Stomach (tissue), 9 donors: ENCODE measurements around the gene PRKX. TPM values are rescaled to one million over a fixed set of nuclear protein-coding genes. Genes with fewer than 3 reads are reported as not detected.

Experiments
- DNase-seq, 2 donors: peaks; one replicate each; pipeline versions ENCODE4 v3.0.0 to v3.0.0-alpha.2; 2013 to 2019
- H3K27ac ChIP-seq, 5 donors: fragments of 200-600 bp in 4 of 5; sonication (generic) in 4 of 5; one replicate each; pipeline ENCODE4 v1.5.1; 2013 to 2019; ENCODE audit warnings: mild to moderate bottlenecking in 1 of 5, moderate library complexity in 1 of 5
- H3K27me3 ChIP-seq, 3 donors: fragments of 200-600 bp; sonication (generic); one replicate each; pipeline ENCODE4 v1.5.1; 2017 to 2019; ENCODE audit warnings: mixed run types in 1 of 3
- H3K36me3 ChIP-seq, 4 donors: fragments of 200-600 bp; sonication (generic); 1 replicate in 3 of 4; 2 replicates in 1 of 4; pipeline ENCODE4 v1.5.1; 2016 to 2019
- H3K4me1 ChIP-seq, 4 donors: fragments of 200-600 bp; sonication (generic); one replicate each; pipeline ENCODE4 v1.5.1; 2016 to 2019
- H3K4me3 ChIP-seq, 4 donors: fragments of 200-600 bp; sonication (generic) in 3 of 4; one replicate each; pipeline ENCODE4 v1.5.1; 2016 to 2019; ENCODE audit warnings: mild to moderate bottlenecking in 1 of 4
- H3K9me3 ChIP-seq, 4 donors: fragments of 200-600 bp; sonication (generic); one replicate each; pipeline ENCODE4 v1.5.1; 2016 to 2019
- EP300 ChIP-seq: sonication (generic); formaldehyde crosslinking; IDR thresholded peaks from one replicate; pipeline ENCODE4 v1.6.1; 2017; ENCODE audit warnings: antibody characterized with exemption
- POLR2A ChIP-seq, 4 donors: fragments of 450-650 bp; IDR thresholded peaks; one replicate each; pipeline ENCODE4 v1.6.1; 2016; ENCODE audit warnings: antibody characterized with exemption in 4 of 4, control low read depth in 2 of 4, mild to moderate bottlenecking in 1 of 4, moderate library complexity in 1 of 4
- POLR2AphosphoS5 ChIP-seq, 3 donors: sonication (generic); formaldehyde crosslinking; IDR thresholded peaks; one replicate each; pipeline ENCODE4 v1.6.1; 2016; ENCODE audit warnings: antibody characterized with exemption in 3 of 3
- WGBS, 5 donors: extraction: QIAGEN DNeasy Blood & Tissue Kit in 3 of 5; methylation state at CpG; one replicate each; pipeline versions ENCODE4 v1.1.5 to v1.1.7; 2013 to 2018; 5-methylcytosine and 5-hydroxymethylcytosine counted together
- intact Hi-C: fragments of 100-400 bp; cut with DNase I; formaldehyde crosslinking; loops from one replicate; pipeline ENCODE4 v1.15.1; 2023; ENCODE audit warnings: low total_unique reads
- polyA plus RNA-seq, 3 donors: library from polyadenylated mRNA; stranded (reverse); fragments of 200-250 nt; gene quantifications; one replicate each; pipeline ENCODE4 v1.2.3, GENCODE V29; 2013
- total RNA-seq, 5 donors: library from RNA; depleted of rRNA; stranded (reverse); fragments of >200 nt; gene quantifications; one replicate each; pipeline versions ENCODE4 v1.1.0 to v1.2.3, GENCODE V29; 2014 to 2016
- TF ChIP-seq, protein P1 (sequence below), 7 experiments: fragments of 450-650 bp in 4 of 7; fragments of 200-600 bp in 3 of 7; sonication (generic) in 3 of 7; IDR thresholded peaks; one replicate each; pipeline ENCODE4 v1.5.1; 2016 to 2019; ENCODE audit warnings: antibody characterized with exemption in 7 of 7, control low read depth in 2 of 7, mild to moderate bottlenecking in 1 of 7
- donor health status: healthy with polysubstance abuse.
- donor health status: Bipolar disorder and iron deficiency.
- donor health status: healthy.

The PRKX gene
- total and polyA plus RNA-seq, 8 donors = 2.4 to 56.5 (median 8.7) TPM

DNA sequence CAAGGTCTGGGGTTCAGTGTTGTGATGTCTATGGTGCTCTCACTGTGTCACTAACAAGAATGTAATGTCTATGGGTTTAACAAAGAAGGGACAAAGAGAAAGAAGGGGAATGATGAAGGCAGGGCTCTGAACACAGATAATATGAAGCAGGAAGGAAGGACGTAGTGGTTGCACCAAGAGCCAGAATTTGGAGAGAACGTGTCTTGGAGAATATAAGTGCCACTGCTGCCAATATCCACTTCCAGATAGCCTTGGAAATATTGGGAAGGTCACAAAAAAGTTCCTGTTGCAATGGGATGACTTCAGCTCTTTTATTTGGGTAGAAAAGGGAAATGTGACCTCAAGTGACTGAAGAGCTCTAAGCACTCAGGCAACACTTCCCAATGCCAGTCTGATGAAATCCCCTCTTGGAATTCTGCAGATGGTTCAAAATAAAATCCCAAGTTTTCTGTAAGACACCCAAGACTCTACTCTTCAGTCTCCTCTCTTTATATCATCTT, 131.8 kb downstream of the PRKX start:
- Histone ChIP-seq H3K4me3 (no peak overlapping the region), H3K4me1 (no peaks in the 10 kb centered on the region), H3K9me3 (peaks cover 0 to 3% (median 0%) of the 10 kb centered on the region in 4 donors), H3K27ac (no peak overlapping the region), H3K36me3 (no peaks in the 10 kb centered on the region), H3K27me3 (no peaks in the 10 kb centered on the region)
- WGBS, 5 donors = 40 to 80% (median 73%) methylated on average over 1 to 2 of the region's 2 CpGs
- TF ChIP-seq EP300 (no peak), POLR2AphosphoS5 (IDR thresholded peaks at IDR 0.05) (no peak), POLR2A (IDR thresholded peaks at IDR 0.05) (no peak)
- TF ChIP-seq, protein P1, sequence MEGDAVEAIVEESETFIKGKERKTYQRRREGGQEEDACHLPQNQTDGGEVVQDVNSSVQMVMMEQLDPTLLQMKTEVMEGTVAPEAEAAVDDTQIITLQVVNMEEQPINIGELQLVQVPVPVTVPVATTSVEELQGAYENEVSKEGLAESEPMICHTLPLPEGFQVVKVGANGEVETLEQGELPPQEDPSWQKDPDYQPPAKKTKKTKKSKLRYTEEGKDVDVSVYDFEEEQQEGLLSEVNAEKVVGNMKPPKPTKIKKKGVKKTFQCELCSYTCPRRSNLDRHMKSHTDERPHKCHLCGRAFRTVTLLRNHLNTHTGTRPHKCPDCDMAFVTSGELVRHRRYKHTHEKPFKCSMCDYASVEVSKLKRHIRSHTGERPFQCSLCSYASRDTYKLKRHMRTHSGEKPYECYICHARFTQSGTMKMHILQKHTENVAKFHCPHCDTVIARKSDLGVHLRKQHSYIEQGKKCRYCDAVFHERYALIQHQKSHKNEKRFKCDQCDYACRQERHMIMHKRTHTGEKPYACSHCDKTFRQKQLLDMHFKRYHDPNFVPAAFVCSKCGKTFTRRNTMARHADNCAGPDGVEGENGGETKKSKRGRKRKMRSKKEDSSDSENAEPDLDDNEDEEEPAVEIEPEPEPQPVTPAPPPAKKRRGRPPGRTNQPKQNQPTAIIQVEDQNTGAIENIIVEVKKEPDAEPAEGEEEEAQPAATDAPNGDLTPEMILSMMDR (IDR thresholded peaks at IDR 0.05) = no peak
- DNase-seq = no peak
- intact Hi-C loops = no loop called here

GRCh38 chrX:3577551-3577950, 135.9 kb downstream of the PRKX start:
- no peaks in the 10 kb centered on the region for H3K36me3 ChIP-seq
- H3K9me3 ChIP-seq = peaks cover 0 to 3% (median 0%) of the 10 kb centered on the region in 4 donors
- intact Hi-C loops = no loop called here
- H3K4me3 ChIP-seq = no peak overlapping the region
- H3K27ac ChIP-seq = no peak overlapping the region
- 64 to 78% (median 71%) methylated on average over 1 of the region's 1 CpG for WGBS, 5 donors
- no peaks in the 10 kb centered on the region for H3K4me1 ChIP-seq
- TF ChIP-seq EP300 = no peak
- TF ChIP-seq POLR2AphosphoS5 (IDR thresholded peaks at IDR 0.05) = no peak
- TF ChIP-seq, protein P1 (IDR thresholded peaks at IDR 0.05) = no peak
- no peak for TF ChIP-seq POLR2A (IDR thresholded peaks at IDR 0.05)
- DNase-seq = no peak
- no peaks in the 10 kb centered on the region for H3K27me3 ChIP-seq

DNA sequence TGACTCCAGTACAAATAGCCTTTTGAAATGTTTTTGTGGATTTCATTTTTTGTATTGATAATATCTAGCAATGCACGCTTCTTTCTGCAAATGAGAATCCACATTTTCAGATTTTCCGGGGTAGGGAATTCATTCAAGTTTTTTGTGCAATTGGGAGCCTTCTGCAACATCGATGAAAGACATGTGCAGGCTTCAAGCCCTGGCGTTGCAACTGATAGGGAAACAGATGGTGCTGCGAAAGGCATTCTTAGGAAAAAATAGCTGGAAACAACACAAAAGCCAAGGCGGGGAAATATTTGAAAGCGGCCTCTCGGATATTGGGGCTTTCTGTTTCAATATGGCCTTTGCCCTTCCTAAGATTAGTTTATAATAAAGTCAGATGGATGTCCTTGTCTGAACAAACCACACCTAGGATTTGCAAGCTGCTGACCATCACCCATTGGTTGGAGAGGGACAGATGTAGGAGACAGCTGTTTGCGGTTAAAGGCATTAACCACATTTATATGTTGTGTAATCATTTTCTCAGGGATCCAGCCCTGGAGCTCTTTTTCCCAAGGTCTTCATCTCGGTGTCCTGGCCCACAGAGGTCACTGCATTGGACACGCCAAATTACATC, 136.5 kb downstream of the PRKX start:
- 44 to 72% (median 60%) methylated on average over 11 of the region's 11 CpGs for WGBS, 5 donors

GRCh38 chrX:3567686-3568085, 145.8 kb downstream of the PRKX start:
- Histone ChIP-seq H3K27ac (no peak overlapping the region), H3K27me3 (no peaks in the 10 kb centered on the region), H3K36me3 (no peaks in the 10 kb centered on the region), H3K4me3 (no peak overlapping the region), H3K9me3 (peaks cover 0 to 7% (median 0%) of the 10 kb centered on the region in 4 donors), H3K4me1 (no peaks in the 10 kb centered on the region)
- no peak for DNase-seq
- WGBS, 5 donors = 72 to 89% (median 77%) methylated on average over 3 of the region's 3 CpGs
- intact Hi-C loops = no loop called here
- TF ChIP-seq POLR2AphosphoS5 (IDR thresholded peaks at IDR 0.05) (no peak), EP300 (no peak), POLR2A (IDR thresholded peaks at IDR 0.05) (no peak)
- TF ChIP-seq, protein P1 (IDR thresholded peaks at IDR 0.05) = no peak

More for the DNA sequence above, 136.5 kb downstream of the PRKX start:
- TF ChIP-seq, protein P1 (IDR thresholded peaks at IDR 0.05) = no peak
- no peak for TF ChIP-seq POLR2AphosphoS5 (IDR thresholded peaks at IDR 0.05)
- no peak for TF ChIP-seq POLR2A (IDR thresholded peaks at IDR 0.05)
- TF ChIP-seq EP300 = no peak
- H3K27me3 ChIP-seq = no peaks in the 10 kb centered on the region
- H3K9me3 ChIP-seq = peaks cover 0 to 3% (median 1%) of the 10 kb centered on the region in 4 donors
- DNase-seq = peak in 1 of 2 donors; percentile 50
- no peaks in the 10 kb centered on the region for H3K36me3 ChIP-seq
- H3K4me1 ChIP-seq = no peaks in the 10 kb centered on the region
- intact Hi-C loops = no loop called here
- H3K4me3 ChIP-seq = no peak overlapping the region
- H3K27ac ChIP-seq = no peak overlapping the region
